ENCODE results near the gene AKR1C2.
"Not testable (repeated sequence)": the region's sequence is repeated elsewhere in the genome, so short reads cannot be mapped to it uniquely, and the experiment has no call there.

GRCh38 chr10:4961558-4961957, 42.1 kb downstream of the AKR1C2 start:
- not testable (repeated sequence) for TF ChIP-seq CTCF (conservative IDR thresholded peaks at IDR 0.05; ENCODE audit: low read length); EZH2phosphoT487 (IDR thresholded peaks at IDR 0.05; ENCODE audit: borderline replicate concordance)
